SK-N-SH treated with all-trans-retinoic acid at 6 μM for 48 hours (cell line): Measurements from ENCODE around the gene OR6K6.

Source experiments
- ATAC-seq: fragments of 200-7000 bp; cut with Tn5 transposase; 3 replicates; pipeline ENCODE4 v1.9.1; 2020; ENCODE audit warnings: mild to moderate bottlenecking, moderate library complexity
- ARNTL ChIP-seq: fragments of 450-650 bp; formaldehyde crosslinking; IDR thresholded peaks from 2 replicates; pipeline ENCODE4 v1.5.0; 2020; ENCODE audit warnings: low read depth, mild to moderate bottlenecking, moderate library complexity, borderline replicate concordance
- BACH2 ChIP-seq: fragments of 250-450 bp; sonication (Bioruptor Pico); IDR thresholded peaks from 2 replicates; pipeline ENCODE4 v1.9.0; 2021; ENCODE audit warnings: mild to moderate bottlenecking, borderline replicate concordance
- CSDC2 ChIP-seq: fragments of 250-450 bp; sonication (Bioruptor Pico); IDR thresholded peaks from 2 replicates; pipeline ENCODE4 v1.5.0; 2020; ENCODE audit warnings: mild to moderate bottlenecking, moderate library complexity
- ESRRG ChIP-seq: fragments of 250-450 bp; sonication (Bioruptor Pico); IDR thresholded peaks from 2 replicates; pipeline ENCODE4 v1.6.1; 2021; ENCODE audit warnings: mild to moderate bottlenecking
- GLIS3 ChIP-seq: fragments of 250-450 bp; sonication (Bioruptor Pico); IDR thresholded peaks from 2 replicates; pipeline ENCODE4 v1.5.0; 2020; ENCODE audit warnings: mild to moderate bottlenecking, moderate library complexity
- OSR1 ChIP-seq: fragments of 250-450 bp; sonication (Bioruptor Pico); IDR thresholded peaks from 2 replicates; pipeline ENCODE4 v1.8.0; 2022; ENCODE audit warnings: moderate library complexity, mild to moderate bottlenecking, inconsistent platforms
- POU6F1 ChIP-seq: fragments of 250-450 bp; sonication (Bioruptor Pico); IDR thresholded peaks from 2 replicates; pipeline ENCODE4 v1.8.0; 2021; ENCODE audit warnings: low read depth, mild to moderate bottlenecking, moderate library complexity, borderline replicate concordance
- PPARA ChIP-seq: fragments of 250-450 bp; sonication (Bioruptor Pico); IDR thresholded peaks from 2 replicates; pipeline ENCODE4 v1.5.0; 2020; ENCODE audit warnings: mild to moderate bottlenecking, borderline replicate concordance
- RARB ChIP-seq: fragments of 250-450 bp; sonication (Bioruptor Pico); IDR thresholded peaks from 2 replicates; pipeline ENCODE4 v1.8.0; 2021; ENCODE audit warnings: mild to moderate bottlenecking, moderate library complexity
- SNAI2 ChIP-seq: fragments of 250-450 bp; sonication (Bioruptor Pico); IDR thresholded peaks from 2 replicates; pipeline ENCODE4 v1.5.0; 2020; ENCODE audit warnings: mild to moderate bottlenecking, moderate library complexity
- TCF4 ChIP-seq: fragments of 250-450 bp; sonication (Bioruptor Pico); IDR thresholded peaks from 2 replicates; pipeline ENCODE4 v1.8.0; 2021; ENCODE audit warnings: mild to moderate bottlenecking, moderate library complexity, borderline replicate concordance
- TOX ChIP-seq: fragments of 250-450 bp; sonication (Bioruptor Pico); IDR thresholded peaks from 2 replicates; pipeline ENCODE4 v1.8.0; 2021; ENCODE audit warnings: mild to moderate bottlenecking, moderate library complexity, borderline replicate concordance
- ZFP3 ChIP-seq: fragments of 250-450 bp; sonication (Bioruptor Pico); IDR thresholded peaks from 2 replicates; pipeline ENCODE4 v1.5.0; 2020; ENCODE audit warnings: mild to moderate bottlenecking, moderate library complexity
- ZFP30 ChIP-seq: fragments of 450-650 bp; formaldehyde crosslinking; IDR thresholded peaks from 2 replicates; pipeline ENCODE4 v1.5.0; 2022; ENCODE audit warnings: mild to moderate bottlenecking, moderate library complexity
- ZNF565 ChIP-seq: fragments of 450-650 bp; formaldehyde crosslinking; conservative IDR thresholded peaks from 2 replicates; pipeline ENCODE4 v1.5.0; 2020; ENCODE audit warnings: low read depth, mild to moderate bottlenecking, moderate library complexity
- ZNF70 ChIP-seq: fragments of 450-650 bp; formaldehyde crosslinking; IDR thresholded peaks from 2 replicates; pipeline ENCODE4 v1.5.0; 2020; ENCODE audit warnings: mild to moderate bottlenecking, moderate library complexity
- TF ChIP-seq, protein P1 (sequence below): fragments of 250-450 bp; sonication (Bioruptor Pico); IDR thresholded peaks from 2 replicates; pipeline ENCODE4 v1.5.1; 2021; ENCODE audit warnings: mild to moderate bottlenecking, moderate library complexity
- TF ChIP-seq, protein P2 (sequence below): fragments of 250-450 bp; sonication (Bioruptor Pico); IDR thresholded peaks from 2 replicates; pipeline ENCODE4 v1.5.0; 2020; ENCODE audit warnings: mild to moderate bottlenecking, moderate library complexity
- TF ChIP-seq, protein P3 (sequence below): fragments of 250-450 bp; sonication (Bioruptor Pico); IDR thresholded peaks from 2 replicates; pipeline ENCODE4 v1.5.1; 2020; ENCODE audit warnings: low read depth, mild to moderate bottlenecking, moderate library complexity
- TF ChIP-seq, protein P4 (sequence below): fragments of 250-450 bp; sonication (Bioruptor Pico); IDR thresholded peaks from 2 replicates; pipeline ENCODE4 v1.8.0; 2020; ENCODE audit warnings: mild to moderate bottlenecking, moderate library complexity, borderline replicate concordance

OR6K6 gene

DNA sequence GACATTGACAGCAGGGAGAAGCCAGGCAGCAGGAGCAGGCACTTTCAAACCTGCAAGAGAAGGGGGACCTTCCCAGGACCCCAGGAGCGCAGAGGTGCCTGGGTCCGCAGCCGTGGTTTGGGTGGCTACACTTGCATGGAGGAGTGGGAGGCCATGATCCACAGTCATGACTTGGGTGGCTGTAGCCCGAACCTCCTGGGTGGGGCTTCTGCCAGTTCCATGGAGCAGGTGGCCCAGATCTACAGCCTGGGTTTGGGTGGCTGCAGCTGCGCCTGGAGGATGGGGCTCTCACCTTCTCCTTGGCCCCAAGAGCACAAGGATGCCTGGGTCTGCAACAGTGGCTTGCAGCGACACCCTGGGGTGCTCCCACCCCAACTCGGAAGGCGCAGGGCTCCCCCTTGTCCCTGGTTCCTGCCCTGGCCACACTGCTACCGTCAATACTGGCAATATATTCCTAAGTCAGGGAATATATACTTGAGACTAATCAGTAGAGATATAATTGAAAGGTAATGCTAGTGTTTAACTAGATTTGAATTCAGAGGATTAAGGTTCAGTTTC lies 2.3 kb upstream of the OR6K6 start:
- no peak for ATAC-seq
- TF ChIP-seq, protein P1, sequence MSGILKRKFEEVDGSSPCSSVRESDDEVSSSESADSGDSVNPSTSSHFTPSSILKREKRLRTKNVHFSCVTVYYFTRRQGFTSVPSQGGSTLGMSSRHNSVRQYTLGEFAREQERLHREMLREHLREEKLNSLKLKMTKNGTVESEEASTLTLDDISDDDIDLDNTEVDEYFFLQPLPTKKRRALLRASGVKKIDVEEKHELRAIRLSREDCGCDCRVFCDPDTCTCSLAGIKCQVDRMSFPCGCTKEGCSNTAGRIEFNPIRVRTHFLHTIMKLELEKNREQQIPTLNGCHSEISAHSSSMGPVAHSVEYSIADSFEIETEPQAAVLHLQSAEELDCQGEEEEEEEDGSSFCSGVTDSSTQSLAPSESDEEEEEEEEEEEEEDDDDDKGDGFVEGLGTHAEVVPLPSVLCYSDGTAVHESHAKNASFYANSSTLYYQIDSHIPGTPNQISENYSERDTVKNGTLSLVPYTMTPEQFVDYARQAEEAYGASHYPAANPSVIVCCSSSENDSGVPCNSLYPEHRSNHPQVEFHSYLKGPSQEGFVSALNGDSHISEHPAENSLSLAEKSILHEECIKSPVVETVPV (CRISPR knock-in tag): no peak
- TF ChIP-seq, protein P2, sequence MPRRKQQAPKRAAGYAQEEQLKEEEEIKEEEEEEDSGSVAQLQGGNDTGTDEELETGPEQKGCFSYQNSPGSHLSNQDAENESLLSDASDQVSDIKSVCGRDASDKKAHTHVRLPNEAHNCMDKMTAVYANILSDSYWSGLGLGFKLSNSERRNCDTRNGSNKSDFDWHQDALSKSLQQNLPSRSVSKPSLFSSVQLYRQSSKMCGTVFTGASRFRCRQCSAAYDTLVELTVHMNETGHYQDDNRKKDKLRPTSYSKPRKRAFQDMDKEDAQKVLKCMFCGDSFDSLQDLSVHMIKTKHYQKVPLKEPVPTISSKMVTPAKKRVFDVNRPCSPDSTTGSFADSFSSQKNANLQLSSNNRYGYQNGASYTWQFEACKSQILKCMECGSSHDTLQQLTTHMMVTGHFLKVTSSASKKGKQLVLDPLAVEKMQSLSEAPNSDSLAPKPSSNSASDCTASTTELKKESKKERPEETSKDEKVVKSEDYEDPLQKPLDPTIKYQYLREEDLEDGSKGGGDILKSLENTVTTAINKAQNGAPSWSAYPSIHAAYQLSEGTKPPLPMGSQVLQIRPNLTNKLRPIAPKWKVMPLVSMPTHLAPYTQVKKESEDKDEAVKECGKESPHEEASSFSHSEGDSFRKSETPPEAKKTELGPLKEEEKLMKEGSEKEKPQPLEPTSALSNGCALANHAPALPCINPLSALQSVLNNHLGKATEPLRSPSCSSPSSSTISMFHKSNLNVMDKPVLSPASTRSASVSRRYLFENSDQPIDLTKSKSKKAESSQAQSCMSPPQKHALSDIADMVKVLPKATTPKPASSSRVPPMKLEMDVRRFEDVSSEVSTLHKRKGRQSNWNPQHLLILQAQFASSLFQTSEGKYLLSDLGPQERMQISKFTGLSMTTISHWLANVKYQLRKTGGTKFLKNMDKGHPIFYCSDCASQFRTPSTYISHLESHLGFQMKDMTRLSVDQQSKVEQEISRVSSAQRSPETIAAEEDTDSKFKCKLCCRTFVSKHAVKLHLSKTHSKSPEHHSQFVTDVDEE (CRISPR knock-in tag): no peak
- TF ChIP-seq ZNF565: no peak
- TF ChIP-seq, protein P3, sequence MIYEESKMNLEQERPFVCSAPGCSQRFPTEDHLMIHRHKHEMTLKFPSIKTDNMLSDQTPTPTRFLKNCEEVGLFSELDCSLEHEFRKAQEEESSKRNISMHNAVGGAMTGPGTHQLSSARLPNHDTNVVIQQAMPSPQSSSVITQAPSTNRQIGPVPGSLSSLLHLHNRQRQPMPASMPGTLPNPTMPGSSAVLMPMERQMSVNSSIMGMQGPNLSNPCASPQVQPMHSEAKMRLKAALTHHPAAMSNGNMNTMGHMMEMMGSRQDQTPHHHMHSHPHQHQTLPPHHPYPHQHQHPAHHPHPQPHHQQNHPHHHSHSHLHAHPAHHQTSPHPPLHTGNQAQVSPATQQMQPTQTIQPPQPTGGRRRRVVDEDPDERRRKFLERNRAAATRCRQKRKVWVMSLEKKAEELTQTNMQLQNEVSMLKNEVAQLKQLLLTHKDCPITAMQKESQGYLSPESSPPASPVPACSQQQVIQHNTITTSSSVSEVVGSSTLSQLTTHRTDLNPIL: no peak
- no peak for TF ChIP-seq SNAI2 (CRISPR knock-in tag)
- no peak for TF ChIP-seq ESRRG (CRISPR knock-in tag)
- TF ChIP-seq ZFP30 (CRISPR knock-in tag): no peak
- TF ChIP-seq ARNTL (CRISPR knock-in tag): no peak
- no peak for TF ChIP-seq CSDC2 (CRISPR knock-in tag)
- no peak for TF ChIP-seq TCF4 (CRISPR knock-in tag)
- TF ChIP-seq POU6F1: no peak
- TF ChIP-seq GLIS3: no peak
- TF ChIP-seq, protein P4, sequence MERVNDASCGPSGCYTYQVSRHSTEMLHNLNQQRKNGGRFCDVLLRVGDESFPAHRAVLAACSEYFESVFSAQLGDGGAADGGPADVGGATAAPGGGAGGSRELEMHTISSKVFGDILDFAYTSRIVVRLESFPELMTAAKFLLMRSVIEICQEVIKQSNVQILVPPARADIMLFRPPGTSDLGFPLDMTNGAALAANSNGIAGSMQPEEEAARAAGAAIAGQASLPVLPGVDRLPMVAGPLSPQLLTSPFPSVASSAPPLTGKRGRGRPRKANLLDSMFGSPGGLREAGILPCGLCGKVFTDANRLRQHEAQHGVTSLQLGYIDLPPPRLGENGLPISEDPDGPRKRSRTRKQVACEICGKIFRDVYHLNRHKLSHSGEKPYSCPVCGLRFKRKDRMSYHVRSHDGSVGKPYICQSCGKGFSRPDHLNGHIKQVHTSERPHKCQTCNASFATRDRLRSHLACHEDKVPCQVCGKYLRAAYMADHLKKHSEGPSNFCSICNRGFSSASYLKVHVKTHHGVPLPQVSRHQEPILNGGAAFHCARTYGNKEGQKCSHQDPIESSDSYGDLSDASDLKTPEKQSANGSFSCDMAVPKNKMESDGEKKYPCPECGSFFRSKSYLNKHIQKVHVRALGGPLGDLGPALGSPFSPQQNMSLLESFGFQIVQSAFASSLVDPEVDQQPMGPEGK (CRISPR knock-in tag): no peak
- TF ChIP-seq PPARA (CRISPR knock-in tag): no peak
- TF ChIP-seq ZNF70 (CRISPR knock-in tag): no peak
- no peak for TF ChIP-seq OSR1
- TF ChIP-seq RARB (CRISPR knock-in tag): no peak

DNA sequence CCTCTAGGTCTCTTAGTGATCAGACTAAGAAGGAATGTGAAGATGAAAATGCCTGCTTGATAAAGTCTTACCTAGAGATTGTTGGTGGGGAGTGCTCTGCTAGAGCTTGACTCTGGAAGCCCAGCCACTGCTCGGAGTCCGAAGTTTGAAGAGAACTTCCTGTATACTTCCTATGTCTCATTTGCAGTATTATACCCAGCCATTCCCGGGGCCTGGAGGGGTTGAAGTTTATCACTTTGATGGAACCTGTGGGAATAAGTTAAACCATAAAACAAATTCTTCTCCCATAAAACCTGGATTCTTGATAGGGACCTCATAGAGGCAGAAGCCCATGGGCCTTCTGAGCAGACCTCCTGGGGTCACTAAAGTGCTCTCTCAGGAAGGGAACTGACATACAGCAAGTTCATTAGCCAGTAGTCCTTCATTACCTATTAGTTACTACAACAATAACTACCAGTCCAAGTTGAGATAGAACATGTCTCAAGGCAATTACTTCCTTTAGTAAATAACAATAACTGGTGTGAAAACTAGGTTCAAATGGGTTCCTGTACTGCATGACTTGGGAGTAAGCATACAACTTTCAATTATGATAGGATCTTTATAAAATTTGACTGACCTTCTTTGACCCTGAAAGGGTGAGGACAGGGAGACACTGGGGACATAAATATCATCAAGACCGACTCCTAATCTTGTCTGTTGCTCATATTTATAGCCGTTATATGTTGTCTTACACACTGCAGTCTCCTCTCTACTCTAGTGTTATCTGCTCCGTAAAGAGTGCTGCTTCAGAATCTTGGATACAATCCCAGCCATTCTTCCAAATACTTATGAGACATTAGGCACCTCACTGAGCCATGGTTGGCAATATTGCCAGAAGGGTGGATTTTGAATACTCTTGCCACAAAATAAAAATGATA lies 17.7 kb downstream of the OR6K6 start, which contains the start of gene OR6N1:
TSS of gene OR6N1 (minus strand) at position 246 of the 917 bp plus-strand sequence. CDS start 5,513 bp downstream, outside the sequence.
- ATAC-seq: no peak
- TF ChIP-seq, protein P1 (CRISPR knock-in tag): no peak
- TF ChIP-seq, protein P4 (CRISPR knock-in tag): no peak
- TF ChIP-seq BACH2: no peak
- TF ChIP-seq, protein P2 (CRISPR knock-in tag): no peak
- no peak for TF ChIP-seq RARB (CRISPR knock-in tag)
- TF ChIP-seq OSR1: no peak
- TF ChIP-seq GLIS3: no peak
- TF ChIP-seq ZFP3 (CRISPR knock-in tag): no peak
- no peak for TF ChIP-seq PPARA (CRISPR knock-in tag)
- no peak for TF ChIP-seq CSDC2 (CRISPR knock-in tag)
- no peak for TF ChIP-seq SNAI2 (CRISPR knock-in tag)
- TF ChIP-seq TOX (CRISPR knock-in tag): no peak
